ENCODE results near the gene MTA2. TPM values are rescaled to one million over a fixed set of nuclear protein-coding genes. Genes with fewer than 3 reads are reported as not detected.

The MTA2 gene
- total and polyA plus RNA-seq, 10 of the 15 experiments (the other 5 are each of a cell fraction or from before 2014, with no cell fraction given) = 6.7 to 201 (median 113) TPM

- ATAC-seq = no peak
These were observed 2.2 kb upstream of the MTA2 start for GRCh38 chr11:62603776-62604299.

GRCh38 chr11:62603072-62603408 is 1.4 kb upstream of the MTA2 start:
- Histone ChIP-seq H3K4me1 (ENCODE audit: control insufficient read depth, insufficient read depth, low read length) (peaks cover 21% of the 10 kb centered on the region), H3K27ac (ENCODE audit: control insufficient read depth, insufficient read depth) (no peak overlapping the region), H3K4me3 (no peak overlapping the region), H3K36me3 (ENCODE audit: control insufficient read depth in 2 of 2, insufficient read depth in 2 of 2, low read length in 1 of 2) (peaks cover 7 to 19% of the 10 kb centered on the region in 2 experiments), H3K27me3 (replicated peaks in 1 of 2; ENCODE audit: control insufficient read depth in 2 of 2, insufficient read depth in 2 of 2, low read length in 1 of 2) (no peaks in the 10 kb centered on the region), H2AFZ (ENCODE audit: control insufficient read depth, low read depth, low read length) (no peak overlapping the region), H3K4me2 (ENCODE audit: control insufficient read depth, insufficient read depth) (no peak overlapping the region), H3K9ac (ENCODE audit: control insufficient read depth, insufficient read depth, low read length) (no peak overlapping the region), H4K20me1 (ENCODE audit: control insufficient read depth, insufficient read depth) (no peaks in the 10 kb centered on the region; the same call in 1 of the 2 replicates), H3K9me3 (replicated peaks; ENCODE audit: control insufficient read depth, insufficient read depth, low read length) (no peaks in the 10 kb centered on the region), H3K79me2 (ENCODE audit: control insufficient read depth, insufficient read depth, low read length) (peaks cover 35% of the 10 kb centered on the region)
- POLR2A ChIA-PET = interaction anchor here (0.6 to 1.4 kb wide), 3 partner anchors 9 to 35 kb away, joined by 3 to 5 read pairs (median 3); no protein-coding TSS in a partner anchor
- no peak for DNase-seq (ENCODE audit: low read depth, low spot score)
- ATAC-seq = no peak
- WGBS (ENCODE audit: insufficient coverage, insufficient replicate concordance, low lambda C conversion rate, missing lambda C conversion rate) = 99% methylated on average over 13 of the region's 13 CpGs
- in situ Hi-C loops (cut with MboI) = no loop called here
- CTCF ChIA-PET = interaction anchor here (0.7 kb wide), 1 partner anchor 12 kb away, joined by 4 read pairs; the partner anchor contains the start of gene TUT1
- RAD21 ChIA-PET (ENCODE audit: unreplicated experiment) = interaction anchor here (0.6 kb wide), 1 partner anchor 920 kb away, joined by 3 read pairs; no protein-coding TSS in a partner anchor
- TF ChIP-seq BMI1 (IDR thresholded peaks at IDR 0.05; ENCODE audit: borderline replicate concordance) = no peak
- no peak for TF ChIP-seq EP300 (IDR thresholded peaks at IDR 0.05; ENCODE audit: borderline replicate concordance in 1 of 2, control insufficient read depth in 1 of 2, low read depth in 2 of 2, low read length in 2 of 2)
- TF ChIP-seq SMC3 (IDR thresholded peaks at IDR 0.05; ENCODE audit: borderline replicate concordance, low read length) = no peak
- no TSS peak for BruUV-seq (replicated peaks)
- FAIRE-seq = no peak
- intact Hi-C loops (cut with micrococcal nuclease; ENCODE audit: unreplicated experiment) = loop anchor here (5.0 kb wide), 2 partner anchors 104 to 124 kb away; partner anchors contain the start of genes BSCL2, GNG3, HNRNPUL2 and TTC9C
- SMC1A ChIA-PET (ENCODE audit: uncharacterized antibody, unreplicated experiment) = no interaction called here

More at GRCh38 chr11:62603776-62604299, 2.2 kb upstream of the MTA2 start:
- BruUV-seq (replicated peaks) = no TSS peak
- Histone ChIP-seq H3K4me2 (ENCODE audit: control insufficient read depth, insufficient read depth) (no peak overlapping the region), H3K9me3 (replicated peaks; ENCODE audit: control insufficient read depth, insufficient read depth, low read length) (no peaks in the 10 kb centered on the region), H4K20me1 (ENCODE audit: control insufficient read depth, insufficient read depth) (no peaks in the 10 kb centered on the region; the same call in 1 of the 2 replicates), H3K79me2 (ENCODE audit: control insufficient read depth, insufficient read depth, low read length) (peaks cover 27% of the 10 kb centered on the region), H3K36me3 (ENCODE audit: control insufficient read depth in 2 of 2, insufficient read depth in 2 of 2, low read length in 1 of 2) (peaks cover 3 to 16% of the 10 kb centered on the region in 2 experiments; a peak in 3 of 4 replicates), H3K4me1 (ENCODE audit: control insufficient read depth, insufficient read depth, low read length) (peaks cover 14% of the 10 kb centered on the region), H3K9ac (ENCODE audit: control insufficient read depth, insufficient read depth, low read length) (no peak overlapping the region), H3K27me3 (replicated peaks in 1 of 2; ENCODE audit: control insufficient read depth in 2 of 2, insufficient read depth in 2 of 2, low read length in 1 of 2) (no peaks in the 10 kb centered on the region), H3K4me3 (no peak overlapping the region), H3K27ac (ENCODE audit: control insufficient read depth, insufficient read depth) (no peak overlapping the region), H2AFZ (ENCODE audit: control insufficient read depth, low read depth, low read length) (no peak overlapping the region)
- TF ChIP-seq CBFB (IDR thresholded peaks at IDR 0.05; ENCODE audit: low read depth) = no peak
- 80% methylated on average over 8 of the region's 8 CpGs for WGBS (ENCODE audit: insufficient coverage, insufficient replicate concordance, low lambda C conversion rate, missing lambda C conversion rate)
- in situ Hi-C loops (cut with MboI) (no loop called here), intact Hi-C loops (cut with micrococcal nuclease; ENCODE audit: unreplicated experiment) (loop anchor here (5.0 kb wide), 2 partner anchors 103 to 123 kb away; partner anchors contain the start of genes BSCL2, GNG3, HNRNPUL2 and TTC9C)
- RAD21 ChIA-PET (ENCODE audit: unreplicated experiment) = interaction anchor here (0.9 kb wide), 1 partner anchor 12 kb away, joined by 4 read pairs; the partner anchor contains the start of gene TUT1
- SMC1A ChIA-PET (ENCODE audit: uncharacterized antibody, unreplicated experiment) = no interaction called here
- CTCF ChIA-PET = no interaction called here
- POLR2A ChIA-PET = interaction anchor here (0.6 to 1.4 kb wide), 3 partner anchors 8 to 36 kb away, joined by 3 to 5 read pairs (median 3); partner anchors contain the start of gene B3GAT3
- DNase-seq (ENCODE audit: low read depth, low spot score) = no peak
- no peak for FAIRE-seq

All from GM12878 (cell line).